LNCaP clone FGC (cell line): ENCODE measurements around the gene DLG3.

ENCODE experiments used
- DNase-seq: peaks from one replicate; pipeline ENCODE4 v3.0.0-alpha.2; 2011; ENCODE audit warnings: low read depth
- H3K4me3 ChIP-seq: 2 replicates; pipeline ENCODE4 v1.5.1; 2011; ENCODE audit warnings: mild to moderate bottlenecking, low read depth, low read length, control low read depth
- CTCF ChIP-seq: IDR thresholded peaks from 2 replicates; pipeline ENCODE4 v1.5.1; 2012; ENCODE audit warnings: mild to moderate bottlenecking; ENCODE audit not compliant: control insufficient read depth, insufficient read depth; ENCODE audit errors: extremely low read depth

Gene DLG3

GRCh38 chrX:70437011-70437410 is 7.6 kb upstream of the DLG3 start:
- no peak overlapping the region for H3K4me3 ChIP-seq
- no peak for DNase-seq
- no peak for TF ChIP-seq CTCF

- DNase-seq, result no peak
- H3K4me3 ChIP-seq, result no peak overlapping the region
- no peak for TF ChIP-seq CTCF
These were observed 6.5 kb upstream of the DLG3 start for GRCh38 chrX:70437921-70438665.

GRCh38 chrX:70439016-70439415 is 5.6 kb upstream of the DLG3 start:
- TF ChIP-seq CTCF, result no peak
- no peak overlapping the region for H3K4me3 ChIP-seq
- DNase-seq, result no peak

- no peak overlapping the region for H3K4me3 ChIP-seq
- TF ChIP-seq CTCF, result no peak
- DNase-seq, result no peak
These were observed 2.4 kb upstream of the DLG3 start for GRCh38 chrX:70442224-70442623.

- no peak for TF ChIP-seq CTCF
These were observed 466 bp downstream of the DLG3 start for GRCh38 chrX:70444946-70445656.

GRCh38 chrX:70445951-70446350 is 1.3 kb downstream of the DLG3 start:
- no peak for TF ChIP-seq CTCF

More at GRCh38 chrX:70444946-70445656, 466 bp downstream of the DLG3 start:
- no peak for DNase-seq
- no peak overlapping the region for H3K4me3 ChIP-seq

More at GRCh38 chrX:70445951-70446350, 1.3 kb downstream of the DLG3 start:
- no peak overlapping the region for H3K4me3 ChIP-seq
- DNase-seq, result no peak
